Kidney (tissue), 14 donors: ENCODE data around the gene DDX52. TPM values are rescaled to one million over a fixed set of nuclear protein-coding genes. Genes with fewer than 3 reads are reported as not detected.

ENCODE experiments used
- DNase-seq, 5 donors: peaks; one replicate each; pipeline ENCODE4 v3.0.0-alpha.2; 2013 to 2020
- FAIRE-seq: peaks from 2 replicates; lab custom pipeline; 2012; peaks lifted over from hg19 to GRCh38; lab: Jason Lieb, UNC
- H3K27ac ChIP-seq, 2 donors: one replicate each; pipeline ENCODE4 v1.7.0; 2013; ENCODE audit warnings: low read depth in 2 of 2, low read length in 2 of 2, inconsistent platforms in 1 of 2
- H3K27me3 ChIP-seq: one replicate; pipeline ENCODE4 v1.7.1; 2013; ENCODE audit warnings: low read length, inconsistent platforms; ENCODE audit not compliant: control insufficient read depth, insufficient read depth
- H3K36me3 ChIP-seq, 3 donors: one replicate each; pipeline versions ENCODE4 v1.7.0 to v1.7.1; 2013; ENCODE audit warnings: low read length in 3 of 3, control low read depth in 1 of 3, inconsistent platforms in 1 of 3; ENCODE audit not compliant: insufficient read depth in 3 of 3, control insufficient read depth in 2 of 3
- H3K4me1 ChIP-seq, 3 donors: one replicate each; pipeline versions ENCODE4 v1.7.0 to v1.7.1; 2013; ENCODE audit warnings: low read length in 3 of 3, inconsistent platforms in 1 of 3, low read depth in 1 of 3; ENCODE audit not compliant: control insufficient read depth in 2 of 3, insufficient read depth in 2 of 3
- H3K4me3 ChIP-seq, 3 donors: one replicate each; pipeline versions ENCODE4 v1.7.0 to v1.8.1; 2013; ENCODE audit warnings: low read length in 3 of 3, control low read depth in 1 of 3, inconsistent platforms in 1 of 3
- H3K9ac ChIP-seq, 3 donors: one replicate each; pipeline versions ENCODE4 v1.7.0 to v1.7.1; 2013; ENCODE audit warnings: low read length in 3 of 3, control low read depth in 1 of 3, inconsistent platforms in 1 of 3
- H3K9me3 ChIP-seq, 3 donors: one replicate each; pipeline versions ENCODE4 v1.7.0 to v1.7.1; 2013; ENCODE audit warnings: low read length in 3 of 3, control low read depth in 1 of 3, inconsistent platforms in 1 of 3; ENCODE audit not compliant: control insufficient read depth in 2 of 3, insufficient read depth in 1 of 3
- intact Hi-C: fragments of 100-400 bp; cut with DNase I; formaldehyde crosslinking; loops from one replicate; pipeline ENCODE4 v1.11.1; 2022
- polyA plus RNA-seq: library from polyadenylated mRNA; stranded (reverse); fragments of 350-450 nt; fragmentation: Illumina TruSeq; extraction: RNeasy Lipid Tissue Mini Kit (QIAGEN cat#74804); gene quantifications from one replicate; pipeline ENCODE4 v1.2.3, GENCODE V29; 2014; ENCODE audit warnings: low read depth, low replicate concordance; ENCODE audit not compliant: insufficient read depth
- total RNA-seq: library from RNA; stranded (reverse); fragmentation: NEBNext Ultra II Directional; extraction: Animal tissue kit (Norgen Biotek cat#: 25700); gene quantifications from one replicate; pipeline ENCODE4 v1.2.1, GENCODE V29; 2021
- TF ChIP-seq, protein P1 (sequence below): IDR thresholded peaks from 3 replicates; pipeline ENCODE4 v1.5.1; 2012; ENCODE audit warnings: mild to moderate bottlenecking, moderate library complexity, borderline replicate concordance; ENCODE audit not compliant: insufficient read depth; ENCODE audit errors: extremely low read depth
- donor health status: control.
- donor health status: control.
- donor health status: control.
- donor health status: control.
- donor health status: control.
- donor health status: DM: yes; HTN: yes; CAD: no.
- donor health status: Normal renal cell carcinoma (clear cell type).

DDX52 gene
- total and polyA plus RNA-seq, 2 donors from 2014 or later: 14.0 to 26.9 TPM

- peak in 3 of 5 donors; percentile 37 to 70 (median 60) for DNase-seq
Measured at GRCh38 chr17:37650419-37651003, 7.3 kb upstream of the DDX52 start.

DNA sequence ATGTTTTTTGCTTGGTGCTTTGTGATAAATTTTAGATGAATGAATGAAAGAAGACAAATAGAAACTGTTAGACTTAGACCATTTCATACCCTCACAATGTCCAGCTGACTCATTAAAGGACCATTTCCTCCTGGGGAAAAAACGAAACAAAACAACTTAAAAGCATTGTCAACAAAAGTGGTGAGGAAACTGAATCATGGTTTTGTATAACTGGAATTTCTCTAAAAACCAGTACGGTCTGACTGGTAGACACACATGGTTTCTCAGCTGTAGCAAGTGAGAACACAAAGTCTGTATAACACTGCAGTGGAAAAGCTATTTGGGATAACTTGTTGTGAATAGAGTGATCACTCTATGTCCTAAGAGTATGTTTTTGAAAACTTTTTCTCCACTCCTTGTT, 5.3 kb upstream of the DDX52 start:
- no peaks in the 10 kb centered on the region for H3K27me3 ChIP-seq
- no peaks in the 10 kb centered on the region for H3K9me3 ChIP-seq
- no peak for FAIRE-seq
- H3K4me3 ChIP-seq: no peak overlapping the region
- H3K36me3 ChIP-seq: no peaks in the 10 kb centered on the region
- peaks cover 0 to 4% (median 0%) of the 10 kb centered on the region in 3 donors for H3K4me1 ChIP-seq
- H3K9ac ChIP-seq: no peak overlapping the region
- TF ChIP-seq, protein P1, sequence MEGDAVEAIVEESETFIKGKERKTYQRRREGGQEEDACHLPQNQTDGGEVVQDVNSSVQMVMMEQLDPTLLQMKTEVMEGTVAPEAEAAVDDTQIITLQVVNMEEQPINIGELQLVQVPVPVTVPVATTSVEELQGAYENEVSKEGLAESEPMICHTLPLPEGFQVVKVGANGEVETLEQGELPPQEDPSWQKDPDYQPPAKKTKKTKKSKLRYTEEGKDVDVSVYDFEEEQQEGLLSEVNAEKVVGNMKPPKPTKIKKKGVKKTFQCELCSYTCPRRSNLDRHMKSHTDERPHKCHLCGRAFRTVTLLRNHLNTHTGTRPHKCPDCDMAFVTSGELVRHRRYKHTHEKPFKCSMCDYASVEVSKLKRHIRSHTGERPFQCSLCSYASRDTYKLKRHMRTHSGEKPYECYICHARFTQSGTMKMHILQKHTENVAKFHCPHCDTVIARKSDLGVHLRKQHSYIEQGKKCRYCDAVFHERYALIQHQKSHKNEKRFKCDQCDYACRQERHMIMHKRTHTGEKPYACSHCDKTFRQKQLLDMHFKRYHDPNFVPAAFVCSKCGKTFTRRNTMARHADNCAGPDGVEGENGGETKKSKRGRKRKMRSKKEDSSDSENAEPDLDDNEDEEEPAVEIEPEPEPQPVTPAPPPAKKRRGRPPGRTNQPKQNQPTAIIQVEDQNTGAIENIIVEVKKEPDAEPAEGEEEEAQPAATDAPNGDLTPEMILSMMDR: no peak
- H3K27ac ChIP-seq: no peak overlapping the region
- DNase-seq: no peak
- intact Hi-C loops: no loop called here

More at GRCh38 chr17:37650419-37651003, 7.3 kb upstream of the DDX52 start:
- TF ChIP-seq, protein P1: peak; percentile 57
- H3K36me3 ChIP-seq: no peaks in the 10 kb centered on the region
- no peak overlapping the region for H3K9ac ChIP-seq
- H3K4me1 ChIP-seq: no peaks in the 10 kb centered on the region
- no peak overlapping the region for H3K4me3 ChIP-seq
- FAIRE-seq: no peak
- intact Hi-C loops: no loop called here
- H3K27me3 ChIP-seq: no peaks in the 10 kb centered on the region
- no peak overlapping the region for H3K27ac ChIP-seq
- H3K9me3 ChIP-seq: no peaks in the 10 kb centered on the region

- H3K9me3 ChIP-seq: no peaks in the 10 kb centered on the region
- H3K27me3 ChIP-seq: no peaks in the 10 kb centered on the region
- H3K4me1 ChIP-seq: peaks cover 0 to 4% (median 0%) of the 10 kb centered on the region in 3 donors
- no peak overlapping the region for H3K27ac ChIP-seq
- TF ChIP-seq, protein P1: no peak
- H3K36me3 ChIP-seq: no peaks in the 10 kb centered on the region
- no peak overlapping the region for H3K9ac ChIP-seq
- no peak overlapping the region for H3K4me3 ChIP-seq
- FAIRE-seq (no peak), DNase-seq (no peak)
- intact Hi-C loops: no loop called here
Measured at GRCh38 chr17:37647856-37648255, 4.6 kb upstream of the DDX52 start.
